ENCODE results near the gene SEPTIN12.

GRCh38 chr16:4746215-4746614 is 41.9 kb downstream of the SEPTIN12 start:
- TF ChIP-seq CTCF (IDR thresholded peaks at IDR 0.05) = no peak
- TF ChIP-seq POLR2A (IDR thresholded peaks at IDR 0.05) = no peak
- no peak for TF ChIP-seq POLR2AphosphoS5 (IDR thresholded peaks at IDR 0.05)

Measured in prostate gland (tissue), 2 donors.